ENCODE measurements around the gene HDGFL2.

The HDGFL2 gene

GRCh38 chr19:4444765-4445741, 27.0 kb upstream of the HDGFL2 start:
- no peak for DNase-seq (ENCODE audit: low read depth in 2 of 2, low spot score in 1 of 2)

- DNase-seq (ENCODE audit: low read depth in 2 of 2, low spot score in 1 of 2) = no peak
Observed at GRCh38 chr19:4445963-4446703, 26.0 kb upstream of the HDGFL2 start.

- DNase-seq (ENCODE audit: low read depth in 2 of 2, low spot score in 1 of 2) = no peak
Observed at GRCh38 chr19:4446704-4447200, 25.3 kb upstream of the HDGFL2 start.

GRCh38 chr19:4447327-4448146, 24.6 kb upstream of the HDGFL2 start:
- DNase-seq (ENCODE audit: low read depth in 2 of 2, low spot score in 1 of 2) = no peak

- DNase-seq (ENCODE audit: low read depth in 2 of 2, low spot score in 1 of 2) = no peak
Observed at GRCh38 chr19:4448147-4448985, 23.7 kb upstream of the HDGFL2 start.

GRCh38 chr19:4449022-4449638, 23.0 kb upstream of the HDGFL2 start:
- no peak for DNase-seq (ENCODE audit: low read depth in 2 of 2, low spot score in 1 of 2)

GRCh38 chr19:4449639-4450028, 22.5 kb upstream of the HDGFL2 start:
- no peak for DNase-seq (ENCODE audit: low read depth in 2 of 2, low spot score in 1 of 2)

- DNase-seq (ENCODE audit: low read depth in 2 of 2, low spot score in 1 of 2) = no peak
Observed at GRCh38 chr19:4452230-4452990, 19.7 kb upstream of the HDGFL2 start.

GRCh38 chr19:4453232-4454179, 18.6 kb upstream of the HDGFL2 start:
- DNase-seq (ENCODE audit: low read depth in 2 of 2, low spot score in 1 of 2) = no peak

GRCh38 chr19:4454747-4455718, 17.1 kb upstream of the HDGFL2 start:
- no peak for DNase-seq (ENCODE audit: low read depth in 2 of 2, low spot score in 1 of 2)

GRCh38 chr19:4455719-4456475, 16.2 kb upstream of the HDGFL2 start:
- DNase-seq (ENCODE audit: low read depth in 2 of 2, low spot score in 1 of 2) = no peak

- no peak for DNase-seq (ENCODE audit: low read depth in 2 of 2, low spot score in 1 of 2)
Observed at GRCh38 chr19:4456476-4456842, 15.6 kb upstream of the HDGFL2 start.

GRCh38 chr19:4456843-4457653, 15.0 kb upstream of the HDGFL2 start:
- peak in 1 of 2 donors; percentile 13 for DNase-seq (ENCODE audit: low read depth in 2 of 2, low spot score in 1 of 2)

- DNase-seq (ENCODE audit: low read depth in 2 of 2, low spot score in 1 of 2) = peak; percentile 93 to 95
Observed at GRCh38 chr19:4457654-4458395, 14.3 kb upstream of the HDGFL2 start, which contains the start of gene UBXN6. Gene UBXN6 (minus strand): TSS chr19:4457794. CDS start chr19:4457697, 97 bp downstream.
